ENCODE data around the gene GYG1. TPM values are rescaled to one million over a fixed set of nuclear protein-coding genes. Genes with fewer than 3 reads are reported as not detected.

Gene GYG1
- total and polyA plus RNA-seq, 8 donors: 21.5 to 37.8 (median 22.6) TPM

- no peak overlapping the region for H3K27ac ChIP-seq
- H3K36me3 ChIP-seq: no peaks in the 10 kb centered on the region
- H3K4me3 ChIP-seq: no peak overlapping the region
- TF ChIP-seq, protein P1, sequence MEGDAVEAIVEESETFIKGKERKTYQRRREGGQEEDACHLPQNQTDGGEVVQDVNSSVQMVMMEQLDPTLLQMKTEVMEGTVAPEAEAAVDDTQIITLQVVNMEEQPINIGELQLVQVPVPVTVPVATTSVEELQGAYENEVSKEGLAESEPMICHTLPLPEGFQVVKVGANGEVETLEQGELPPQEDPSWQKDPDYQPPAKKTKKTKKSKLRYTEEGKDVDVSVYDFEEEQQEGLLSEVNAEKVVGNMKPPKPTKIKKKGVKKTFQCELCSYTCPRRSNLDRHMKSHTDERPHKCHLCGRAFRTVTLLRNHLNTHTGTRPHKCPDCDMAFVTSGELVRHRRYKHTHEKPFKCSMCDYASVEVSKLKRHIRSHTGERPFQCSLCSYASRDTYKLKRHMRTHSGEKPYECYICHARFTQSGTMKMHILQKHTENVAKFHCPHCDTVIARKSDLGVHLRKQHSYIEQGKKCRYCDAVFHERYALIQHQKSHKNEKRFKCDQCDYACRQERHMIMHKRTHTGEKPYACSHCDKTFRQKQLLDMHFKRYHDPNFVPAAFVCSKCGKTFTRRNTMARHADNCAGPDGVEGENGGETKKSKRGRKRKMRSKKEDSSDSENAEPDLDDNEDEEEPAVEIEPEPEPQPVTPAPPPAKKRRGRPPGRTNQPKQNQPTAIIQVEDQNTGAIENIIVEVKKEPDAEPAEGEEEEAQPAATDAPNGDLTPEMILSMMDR (IDR thresholded peaks at IDR 0.05): no peak
- DNase-seq (no peak), ATAC-seq (no peak), FAIRE-seq (no peak)
- no peaks in the 10 kb centered on the region for H3K9me3 ChIP-seq
- WGBS, 2 donors: 75 to 86% methylated on average over 1 of the region's 1 CpG
- H3K4me1 ChIP-seq: peaks cover 0 to 6% (median 0%) of the 10 kb centered on the region in 3 donors
- intact Hi-C loops (cut with DNase I): loop anchor here in 1 of 3 donors (10.0 kb wide), 1 partner anchor 164 kb away; no protein-coding TSS in a partner anchor
- H3K27me3 ChIP-seq: no peaks in the 10 kb centered on the region
Measured at GRCh38 chr3:148950806-148951205, 40.5 kb upstream of the GYG1 start.

DNA sequence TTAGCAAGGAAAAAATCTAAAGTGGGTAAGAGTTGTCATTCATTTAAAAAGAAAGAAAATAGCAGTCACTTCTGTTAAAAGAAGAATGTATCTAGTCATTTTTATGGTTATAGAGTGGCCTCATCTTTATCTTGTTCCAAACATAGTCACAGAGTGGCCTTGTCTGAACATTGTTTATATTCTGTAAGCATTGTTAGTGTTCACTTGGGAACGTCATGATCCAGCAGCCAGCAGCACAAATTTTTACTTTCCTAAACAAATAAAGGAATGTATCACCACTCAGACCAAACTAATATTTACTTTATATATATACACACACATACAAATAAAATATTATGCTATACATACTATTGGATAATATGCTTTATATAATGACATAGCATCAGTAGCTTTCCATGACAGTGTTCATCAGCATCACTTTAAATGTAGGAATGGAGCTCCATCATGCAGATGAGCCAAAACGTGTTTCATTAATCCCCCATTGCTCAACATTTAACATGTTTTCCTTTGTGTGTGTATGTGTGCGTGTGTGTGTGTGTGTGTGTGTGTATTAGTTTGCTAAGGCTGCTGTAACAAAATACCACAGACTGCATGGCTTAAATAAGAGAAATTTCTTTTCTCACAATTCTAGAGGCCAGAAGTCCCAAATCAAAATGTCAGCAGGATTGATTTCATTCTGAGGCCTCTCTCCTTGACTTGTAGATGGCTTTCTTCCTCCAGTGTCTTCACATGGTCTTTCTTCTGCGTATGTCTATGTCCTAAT lies 39.6 kb upstream of the GYG1 start:
- TF ChIP-seq, protein P1 (IDR thresholded peaks at IDR 0.05): no peak
- DNase-seq (no peak), ATAC-seq (no peak), FAIRE-seq (no peak)
- no peaks in the 10 kb centered on the region for H3K36me3 ChIP-seq
- no peaks in the 10 kb centered on the region for H3K27me3 ChIP-seq
- no peak overlapping the region for H3K4me3 ChIP-seq
- intact Hi-C loops (cut with DNase I): loop anchor here in 1 of 3 donors (10.0 kb wide), 1 partner anchor 163 kb away; no protein-coding TSS in a partner anchor
- no peaks in the 10 kb centered on the region for H3K9me3 ChIP-seq
- peaks cover 0 to 7% (median 0%) of the 10 kb centered on the region in 3 donors for H3K4me1 ChIP-seq
- H3K27ac ChIP-seq: no peak overlapping the region
- 65 to 68% methylated on average over 4 of the region's 4 CpGs for WGBS, 2 donors

DNA sequence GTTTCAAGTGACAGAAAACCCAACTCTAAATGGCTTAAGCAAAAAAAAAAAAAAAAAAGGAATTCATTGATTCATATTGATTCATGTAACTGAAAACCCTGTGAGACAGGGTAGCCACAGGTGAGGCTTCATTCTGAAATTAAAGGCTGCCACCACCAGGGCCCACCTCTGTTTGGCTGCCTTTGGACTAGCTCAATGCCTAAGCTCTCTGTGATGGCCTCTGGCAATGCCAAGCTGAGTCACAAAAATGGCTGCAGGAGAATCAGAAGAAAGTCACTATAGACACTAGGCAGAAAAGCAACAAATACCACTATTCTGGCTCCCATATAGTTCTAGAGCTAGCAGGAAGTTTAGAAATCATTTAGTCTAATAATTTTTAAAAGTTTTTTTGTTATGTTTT lies 38.2 kb upstream of the GYG1 start:
- FAIRE-seq: no peak
- intact Hi-C loops (cut with DNase I): loop anchor here in 1 of 3 donors (10.0 kb wide), 1 partner anchor 162 kb away; no protein-coding TSS in a partner anchor
- TF ChIP-seq, protein P1 (IDR thresholded peaks at IDR 0.05): no peak
- DNase-seq: no peak
- Histone ChIP-seq H3K36me3 (no peaks in the 10 kb centered on the region), H3K4me1 (peaks cover 0 to 7% (median 0%) of the 10 kb centered on the region in 3 donors), H3K27me3 (no peaks in the 10 kb centered on the region), H3K4me3 (no peak overlapping the region), H3K27ac (no peak overlapping the region), H3K9me3 (no peaks in the 10 kb centered on the region)
- ATAC-seq: no peak

- H3K36me3 ChIP-seq: no peaks in the 10 kb centered on the region
- no peaks in the 10 kb centered on the region for H3K9me3 ChIP-seq
- no peak for ATAC-seq
- no peak for FAIRE-seq
- WGBS, 2 donors: 43 to 58% methylated on average over 4 of the region's 4 CpGs
- DNase-seq: no peak
- no peaks in the 10 kb centered on the region for H3K27me3 ChIP-seq
- peaks cover 0 to 6% (median 0%) of the 10 kb centered on the region in 3 donors for H3K4me1 ChIP-seq
- no peak overlapping the region for H3K4me3 ChIP-seq
- TF ChIP-seq, protein P1 (IDR thresholded peaks at IDR 0.05): no peak
- intact Hi-C loops (cut with DNase I): loop anchor here in 2 of 3 donors (5.0 to 10.0 kb wide), 2 partner anchors 160 to 322 kb away; no protein-coding TSS in a partner anchor
- H3K27ac ChIP-seq: no peak overlapping the region
Measured at GRCh38 chr3:148954981-148955380, 36.4 kb upstream of the GYG1 start.
